ENCODE results near the gene PRKCH. TPM values are rescaled to one million over a fixed set of nuclear protein-coding genes. Genes with fewer than 3 reads are reported as not detected.

The PRKCH gene
- total and polyA plus RNA-seq, 2 of the 13 experiments (the other 11 are each of a cell fraction or from before 2014, with no cell fraction given) = 0.48 to 1.3 TPM

DNA sequence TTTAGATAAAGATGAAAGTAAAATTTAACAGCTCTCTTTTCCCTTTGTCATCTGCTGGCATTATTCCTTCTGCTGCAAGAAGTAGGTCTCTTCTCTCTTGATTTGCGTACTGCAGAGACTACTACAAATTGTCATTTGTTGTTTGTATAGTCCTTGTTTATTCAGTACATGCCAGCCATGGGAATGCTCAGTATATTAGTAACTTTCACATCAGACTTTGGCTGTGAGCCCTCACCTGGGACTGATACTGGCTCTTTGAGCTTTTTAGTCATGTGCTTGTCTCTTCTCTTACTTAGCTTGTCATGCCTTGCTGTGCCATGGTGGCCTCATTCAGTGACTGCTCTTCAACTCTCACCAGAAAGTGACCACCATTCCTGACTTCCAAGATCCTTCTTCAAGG, 169.8 kb downstream of the PRKCH start (continued):
- TF ChIP-seq SAP130 (CRISPR knock-in tag; IDR thresholded peaks at IDR 0.05; ENCODE audit: low read depth) = peak; percentile 37; the same call in 1 of the 2 replicates
- no peak for TF ChIP-seq PAF1 (CRISPR knock-in tag; IDR thresholded peaks at IDR 0.05)
- no peak for TF ChIP-seq IKZF1 (IDR thresholded peaks at IDR 0.05)
- no peak for TF ChIP-seq REXO4 (CRISPR knock-in tag; IDR thresholded peaks at IDR 0.05; ENCODE audit: borderline replicate concordance)
- no peak for TF ChIP-seq NCOA5 (CRISPR knock-in tag; IDR thresholded peaks at IDR 0.05)

DNA sequence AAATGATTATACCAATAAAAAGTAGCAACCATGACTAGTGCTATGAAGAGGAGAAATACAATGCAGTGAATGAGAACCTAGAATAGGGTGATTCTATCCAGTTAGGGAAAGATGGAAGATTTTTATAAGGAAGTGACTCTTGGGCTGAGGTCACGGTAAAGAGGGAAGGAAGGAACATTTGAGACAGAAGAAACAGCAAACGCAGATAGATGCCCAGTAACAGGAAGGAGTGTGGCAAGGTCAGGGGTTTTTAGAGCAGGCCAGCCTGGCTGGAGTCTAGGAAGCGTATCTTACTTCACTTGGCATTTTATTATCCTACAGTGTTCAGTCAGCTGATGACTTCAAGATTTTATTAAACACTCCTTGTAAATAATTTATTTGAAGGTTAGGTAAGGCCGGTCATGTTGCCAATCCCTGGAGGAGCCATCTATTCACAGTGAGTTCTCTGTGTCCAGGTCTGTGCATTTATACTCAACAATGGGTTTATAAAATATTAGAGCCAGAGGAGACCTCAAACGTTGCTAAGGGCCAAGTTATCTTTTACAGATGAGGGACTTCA, 170.6 kb downstream of the PRKCH start:
- H3K4me3 ChIP-seq (replicated peaks in 1 of 3; ENCODE audit: insufficient read depth in 1 of 3, low read depth in 2 of 3, low read length in 3 of 3) = no peak overlapping the region
- peaks cover 57% of the 10 kb centered on the region for H3K4me1 ChIP-seq (ENCODE audit: insufficient read depth, low read length)
- H3K79me2 ChIP-seq (ENCODE audit: insufficient read depth, low read length) = no peaks in the 10 kb centered on the region
- intact Hi-C loops (cut with micrococcal nuclease; ENCODE audit: unreplicated experiment) (loop anchor here (1.0 kb wide), 2 partner anchors 44 to 67 kb away; no protein-coding TSS in a partner anchor), in situ Hi-C loops (cut with HindIII; ENCODE audit: extremely low pct_ligation_motif_present, low pct_unique_long_range_greater_than_20kb) (no loop called here)
- ATAC-seq (no peak), DNase-seq (ENCODE audit: low spot score) (no peak), FAIRE-seq (no peak)
- TF ChIP-seq ZNF781 (CRISPR knock-in tag; IDR thresholded peaks at IDR 0.05; ENCODE audit: borderline replicate concordance, not compliant biosample characterization) (no peak), ZNF329 (CRISPR knock-in tag; IDR thresholded peaks at IDR 0.05; ENCODE audit: low read depth) (no peak), PCBP1 (IDR thresholded peaks at IDR 0.05; ENCODE audit: borderline replicate concordance, low read depth, low read length) (no peak)
- no peaks in the 10 kb centered on the region for H4K20me1 ChIP-seq (ENCODE audit: insufficient read depth, low read length)
- BruUV-seq (replicated peaks) = no TSS peak
- H2AFZ ChIP-seq (ENCODE audit: low read length) = no peak overlapping the region
- H3K27me3 ChIP-seq (ENCODE audit: control insufficient read depth in 1 of 2, insufficient read depth in 2 of 2, low read length in 2 of 2) = no peaks in the 10 kb centered on the region
- no peak overlapping the region for H3K4me2 ChIP-seq (ENCODE audit: low read depth, low read length)
- ChIA-PET POLR2A (interaction anchor here (1.8 to 3.7 kb wide), 2 partner anchors 46 to 68 kb away, joined by 6 to 18 read pairs; no protein-coding TSS in a partner anchor), CTCF (ENCODE audit: low intra/inter-chr PET ratio, low total read pairs) (no interaction called here)
- H3K27ac ChIP-seq (ENCODE audit: extremely low read length, insufficient read depth, low read length) = no peak overlapping the region
- no peaks in the 10 kb centered on the region for H3K9me3 ChIP-seq (ENCODE audit: low read length)
- H3K9ac ChIP-seq (ENCODE audit: insufficient read depth, low read depth, low read length) = no peak overlapping the region
- no peaks in the 10 kb centered on the region for H3K36me3 ChIP-seq (replicated peaks in 1 of 2; ENCODE audit: control insufficient read depth in 1 of 2, insufficient read depth in 2 of 2, low read length in 2 of 2)
- 84% methylated on average over 5 of the region's 5 CpGs for WGBS (ENCODE audit: low lambda C conversion rate)
